HG02759 (cell line): Measurements from ENCODE around the gene KRTAP22-2.

Experiments used
- ATAC-seq: cut with Tn5 transposase; IDR thresholded peaks from one replicate; pipeline ENCODE4 v1.9.1; 2021; ENCODE audit warnings: mild to moderate bottlenecking, moderate library complexity; ENCODE audit not compliant: unreplicated experiment

Gene KRTAP22-2

DNA sequence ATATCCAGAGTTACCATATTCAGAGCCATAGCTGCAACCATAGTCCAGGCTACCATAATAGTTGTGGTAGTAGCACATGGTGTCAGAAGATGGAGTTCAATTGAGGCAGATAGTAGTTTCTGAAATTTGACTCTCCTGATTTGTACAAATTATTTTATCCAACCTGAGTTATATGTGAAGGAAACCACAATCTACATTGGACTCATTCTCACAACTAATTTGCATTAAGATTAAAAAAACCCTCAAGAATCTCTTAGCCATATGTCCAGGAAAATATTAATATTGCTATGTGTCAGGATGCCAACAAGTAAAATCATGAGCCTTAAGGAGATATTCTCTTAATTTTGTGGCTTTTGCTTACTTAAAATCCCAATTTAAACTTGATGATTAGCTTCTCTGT lies at the start of gene KRTAP22-2:
TSS of gene KRTAP22-2 (minus strand) at position 101 of the 400 bp plus-strand sequence.
- ATAC-seq = no peak

DNA sequence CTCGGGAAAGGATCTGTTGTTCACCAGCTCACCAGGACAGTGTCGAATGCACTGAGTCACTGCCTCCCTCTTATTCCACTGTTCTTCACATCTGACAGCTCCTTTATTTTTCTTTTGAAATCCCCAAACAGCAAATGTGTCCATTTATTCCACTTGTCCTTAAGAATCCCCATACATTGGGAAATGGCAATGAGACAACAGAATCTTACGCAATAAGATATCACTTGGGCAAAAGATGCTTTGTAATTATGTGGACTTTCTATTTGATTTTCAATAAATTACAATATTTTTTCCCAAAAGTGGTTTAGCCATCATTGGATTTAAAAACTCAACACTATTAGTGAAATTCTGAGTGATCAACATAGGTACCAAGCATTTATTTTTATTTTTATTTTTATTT lies 48.5 kb upstream of the KRTAP22-2 start:
- no peak for ATAC-seq

DNA sequence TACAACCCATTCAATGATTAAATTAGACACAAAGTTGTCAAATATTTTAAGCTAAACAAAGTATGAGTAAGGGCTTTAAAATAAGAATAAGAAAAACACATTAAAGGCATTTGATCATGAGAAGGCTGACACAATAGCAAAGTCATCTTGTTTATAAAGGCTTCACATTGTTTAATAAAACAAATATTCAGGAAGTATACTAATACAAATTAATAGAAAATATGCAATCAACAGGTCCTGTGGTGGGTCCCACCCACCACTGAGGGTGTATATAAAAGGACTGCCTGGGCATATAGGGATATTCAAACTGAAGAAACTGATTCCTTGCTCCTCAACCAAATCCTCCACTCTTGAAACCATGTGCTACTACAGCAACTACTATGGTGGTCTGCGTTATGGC lies 44.7 kb upstream of the KRTAP22-2 start, which contains the start of gene KRTAP20-2:
TSS of gene KRTAP20-2 (plus strand) at position 301 of the 400 bp plus-strand sequence. CDS start at position 359, 58 bp downstream.
- ATAC-seq = no peak

DNA sequence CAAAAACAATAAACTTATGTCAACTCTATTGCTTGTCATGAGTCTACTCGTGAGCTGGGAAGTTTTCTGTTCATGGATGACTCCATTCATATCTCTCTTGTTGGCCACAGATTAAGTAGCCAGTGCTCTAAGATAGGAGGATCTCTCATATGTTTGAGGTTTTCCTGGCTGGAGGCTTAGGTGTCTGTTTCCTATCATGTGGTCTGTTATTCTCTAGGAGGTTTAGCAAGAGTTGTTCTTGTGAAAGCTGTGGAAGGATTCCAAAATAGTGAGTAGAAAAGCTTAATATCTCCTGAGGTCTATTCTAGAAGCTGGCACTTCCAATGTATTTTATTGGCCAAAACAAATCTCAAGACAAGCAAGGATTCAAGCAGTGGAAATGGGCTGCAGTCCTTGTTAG lies 39.0 kb upstream of the KRTAP22-2 start:
- no peak for ATAC-seq

DNA sequence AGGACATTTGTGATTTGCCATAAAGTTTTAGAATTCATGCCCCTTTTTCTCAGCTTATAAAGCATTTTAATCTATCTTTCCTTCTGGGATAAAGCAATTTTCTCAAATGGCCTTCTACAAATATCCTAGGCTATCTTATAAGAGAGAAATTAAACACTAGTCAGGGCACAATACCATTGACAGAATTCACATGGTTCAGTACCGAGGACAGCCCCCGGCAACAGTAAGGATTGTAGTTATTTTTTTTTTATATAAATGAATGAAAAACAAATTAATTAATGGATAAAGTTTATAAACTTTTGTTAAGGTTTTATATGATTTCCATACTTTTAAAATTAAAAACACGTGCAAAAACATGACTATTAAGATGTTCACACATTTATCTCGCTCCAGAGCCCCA lies 37.9 kb upstream of the KRTAP22-2 start:
- no peak for ATAC-seq

DNA sequence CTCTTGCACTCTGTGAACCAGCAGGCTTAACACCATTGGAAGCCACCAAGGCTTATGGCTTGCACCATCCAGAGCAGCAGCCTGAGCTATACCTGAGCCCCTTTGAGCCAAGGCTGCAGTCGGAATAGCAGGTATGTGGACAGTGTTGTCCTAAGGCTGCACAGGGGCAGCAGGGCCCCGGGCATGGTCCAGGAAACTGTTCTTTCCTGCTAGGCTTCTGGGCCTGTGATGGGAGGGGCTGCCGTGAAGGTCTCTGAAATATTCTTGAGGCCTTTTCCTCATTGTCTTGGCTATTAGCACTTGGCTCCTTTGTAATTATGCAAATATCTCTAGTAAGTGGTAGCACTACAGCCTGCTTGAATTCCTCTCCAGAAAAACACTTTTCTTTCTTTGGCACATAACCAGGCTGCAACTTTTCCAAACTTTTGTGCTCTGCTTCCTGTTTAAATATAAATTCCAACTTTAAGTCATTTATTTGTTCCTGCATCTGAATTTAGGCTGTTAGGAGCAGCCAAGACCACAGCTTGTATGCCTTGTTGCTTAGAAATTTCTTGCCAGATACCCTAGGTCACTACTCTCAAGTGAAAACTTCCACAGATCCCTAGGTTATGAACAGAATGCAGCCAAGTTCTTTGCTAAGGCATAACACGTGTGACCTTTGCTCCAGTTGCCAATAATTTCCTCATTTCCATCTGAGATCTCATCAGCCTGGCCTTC lies 35.4 kb upstream of the KRTAP22-2 start:
- no peak for ATAC-seq

DNA sequence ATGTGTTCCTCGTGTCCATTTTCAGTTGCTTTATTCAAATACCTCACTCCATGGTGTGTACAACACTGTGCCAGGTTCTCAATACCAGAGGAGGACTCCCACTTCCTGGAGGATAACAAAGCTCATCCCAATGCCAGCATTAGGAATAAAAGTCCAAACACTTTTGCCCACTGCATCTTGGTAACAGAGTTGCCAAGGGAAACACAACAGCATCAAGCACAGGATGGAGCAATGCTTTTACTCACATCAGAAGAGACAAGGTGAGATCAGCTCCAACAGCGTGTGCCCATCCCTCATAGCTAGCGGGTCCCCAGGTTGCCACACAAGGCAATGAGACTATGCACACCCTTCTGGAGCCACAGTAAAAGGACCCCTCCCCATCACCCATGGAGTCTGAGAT lies 33.2 kb upstream of the KRTAP22-2 start:
- ATAC-seq = no peak

DNA sequence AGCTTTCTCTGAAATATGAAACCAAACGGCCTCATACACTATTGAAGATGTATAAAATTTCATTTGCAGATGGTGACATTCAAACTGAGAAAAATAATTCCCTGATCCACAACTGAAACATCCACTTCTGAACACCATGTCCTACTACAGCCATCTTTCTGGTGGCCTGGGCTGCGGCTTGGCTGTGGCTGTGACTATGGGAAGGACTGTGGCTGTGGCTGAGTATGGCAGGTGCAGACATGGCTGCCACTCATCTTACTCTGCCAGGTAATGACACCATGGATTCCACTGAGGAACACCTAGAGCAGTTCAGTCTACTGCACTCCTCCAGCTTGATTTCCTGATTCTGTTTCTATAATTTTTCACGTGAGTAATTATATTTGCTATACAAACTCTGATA lies 30.3 kb upstream of the KRTAP22-2 start, which contains the start of gene KRTAP20-4:
TSS of gene KRTAP20-4 (plus strand) at position 106 of the 400 bp plus-strand sequence.
- ATAC-seq = no peak

DNA sequence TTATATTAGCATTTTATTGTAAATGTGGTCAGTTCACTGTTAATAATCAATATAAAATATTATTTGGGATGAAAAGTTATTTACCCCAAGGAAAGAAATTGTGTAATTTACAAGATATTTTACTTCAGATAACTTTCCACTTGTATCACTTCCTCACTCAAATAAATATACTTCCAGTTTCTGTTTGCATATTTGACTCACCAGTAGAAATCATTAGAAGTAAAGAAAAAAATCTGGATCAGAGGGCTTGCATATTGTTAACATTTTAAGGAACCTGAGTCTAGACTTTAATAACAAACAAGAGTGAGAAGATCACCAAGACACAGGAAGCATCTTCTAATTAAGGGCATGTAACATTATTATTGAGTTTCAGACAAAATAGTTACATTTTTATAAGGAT lies 29.9 kb upstream of the KRTAP22-2 start:
- ATAC-seq = no peak

DNA sequence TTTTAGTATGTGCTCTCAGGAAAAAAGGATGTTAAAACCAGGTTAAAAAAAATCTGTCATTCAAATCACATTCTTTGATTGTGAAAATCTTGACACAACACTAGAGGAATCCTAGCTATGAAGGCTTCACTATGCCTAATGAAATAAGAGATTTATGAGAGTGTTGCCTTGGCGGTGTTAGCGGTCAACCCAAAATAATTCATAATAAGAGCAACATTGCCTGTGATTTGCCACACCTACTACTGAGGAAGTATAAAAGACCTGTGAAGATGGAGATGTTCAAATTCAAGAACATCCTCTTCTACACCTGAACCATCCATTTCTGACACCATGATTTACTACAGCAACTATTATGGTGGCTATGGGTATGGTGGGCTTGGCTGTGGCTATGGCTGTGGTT lies 25.9 kb upstream of the KRTAP22-2 start, which contains the start of gene KRTAP20-1:
TSS of gene KRTAP20-1 (plus strand) at position 301 of the 400 bp plus-strand sequence. CDS start at position 331, 30 bp downstream.
- no peak for ATAC-seq

DNA sequence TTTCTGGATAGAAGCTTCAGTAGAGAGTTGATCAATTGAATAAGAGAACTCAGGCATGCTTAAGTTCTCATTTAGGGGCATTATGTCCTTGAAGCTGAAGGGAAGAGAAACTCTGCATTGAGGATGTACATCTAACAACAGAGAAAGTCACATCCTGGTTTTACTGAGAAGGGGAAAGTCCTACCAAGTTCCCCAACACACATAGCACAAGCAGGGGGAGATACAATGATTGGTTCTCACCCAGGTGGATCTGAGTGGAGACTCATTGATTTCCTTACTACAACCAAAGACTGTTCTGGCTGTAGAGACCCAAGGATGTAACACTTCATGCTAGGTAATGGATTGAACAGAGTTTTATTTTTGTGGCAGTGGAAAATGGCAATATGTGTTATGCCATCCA lies 25.0 kb upstream of the KRTAP22-2 start:
- no peak for ATAC-seq

DNA sequence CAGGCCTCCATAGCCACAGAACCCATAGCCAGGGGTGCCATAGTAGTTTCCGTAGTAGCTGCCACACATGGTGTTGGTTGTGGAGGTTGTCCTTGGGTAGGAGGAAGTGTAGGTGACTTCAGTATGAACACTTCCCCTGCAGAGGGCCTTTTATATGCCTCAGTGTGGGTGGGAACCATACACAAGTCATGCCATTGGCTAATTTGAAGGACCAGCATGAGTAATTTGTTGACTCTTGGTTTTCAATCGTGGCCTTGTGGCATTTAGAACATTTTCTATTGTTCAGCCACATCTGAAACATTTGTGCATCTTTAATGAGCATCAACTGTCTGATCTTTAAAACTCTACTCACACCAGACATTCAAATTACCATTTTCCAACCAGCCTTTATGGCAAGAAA lies 23.6 kb upstream of the KRTAP22-2 start, which contains the start of gene KRTAP6-1:
TSS of gene KRTAP6-1 (minus strand) at position 95 of the 400 bp plus-strand sequence. CDS start at position 69, 26 bp downstream.
- ATAC-seq = no peak

DNA sequence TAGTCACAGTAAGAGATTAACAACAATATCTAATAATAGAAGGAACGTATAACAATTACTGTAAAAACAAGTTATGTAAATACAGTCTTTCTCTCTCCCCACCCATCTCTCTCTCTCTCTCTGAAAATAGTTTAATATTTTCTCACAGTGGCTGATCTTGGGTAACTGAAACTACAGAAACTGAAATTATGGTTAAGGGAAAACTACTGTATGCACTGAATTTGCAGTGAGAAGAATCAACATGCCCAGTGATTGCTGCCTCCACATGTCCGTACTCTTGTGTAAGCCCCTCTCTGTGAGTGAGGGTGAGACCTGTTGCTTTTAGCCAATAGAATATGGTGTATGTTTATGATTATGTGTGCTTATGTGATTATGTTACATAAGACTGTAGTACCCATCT lies 21.9 kb upstream of the KRTAP22-2 start:
- ATAC-seq = no peak

DNA sequence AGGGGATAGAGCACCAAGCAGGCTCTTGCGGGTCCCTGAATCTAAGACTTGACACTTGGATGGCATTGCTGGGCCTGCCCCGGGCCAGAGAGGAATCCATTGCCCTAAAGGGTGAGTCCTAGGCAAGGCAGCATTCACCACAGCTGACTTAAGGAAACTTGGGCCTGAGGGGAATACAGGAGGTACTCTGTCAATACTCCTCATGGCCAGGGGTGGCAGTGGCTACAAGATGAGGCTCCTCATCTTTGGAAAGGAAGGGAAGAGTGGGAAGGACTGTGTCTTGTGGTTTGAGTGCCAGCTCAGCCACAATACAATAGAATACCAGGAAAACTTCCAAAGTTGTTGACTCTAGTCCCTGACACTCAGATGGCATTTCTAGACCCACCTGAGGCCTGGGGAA lies 15.8 kb upstream of the KRTAP22-2 start:
- no peak for ATAC-seq

DNA sequence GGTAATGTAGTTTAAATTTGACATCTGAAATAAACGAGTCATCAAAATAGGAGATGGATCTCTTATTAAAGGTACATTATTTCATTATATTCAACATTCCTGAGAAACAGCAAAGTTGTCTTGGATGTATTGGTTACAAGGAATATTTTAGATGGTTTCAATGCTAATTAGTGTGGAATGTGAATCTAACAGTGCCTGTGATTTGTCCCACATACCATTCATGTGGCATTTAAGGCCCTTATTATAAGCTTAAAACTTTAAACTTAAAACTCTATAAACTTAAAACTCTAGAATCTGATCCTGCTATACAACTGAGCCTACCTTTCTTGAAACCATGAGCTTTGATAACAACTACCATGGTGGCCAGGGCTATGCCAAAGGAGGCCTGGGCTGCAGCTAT lies 10.6 kb upstream of the KRTAP22-2 start, which contains the start of gene KRTAP22-1:
TSS of gene KRTAP22-1 (plus strand) at position 301 of the 400 bp plus-strand sequence.
- ATAC-seq = no peak

DNA sequence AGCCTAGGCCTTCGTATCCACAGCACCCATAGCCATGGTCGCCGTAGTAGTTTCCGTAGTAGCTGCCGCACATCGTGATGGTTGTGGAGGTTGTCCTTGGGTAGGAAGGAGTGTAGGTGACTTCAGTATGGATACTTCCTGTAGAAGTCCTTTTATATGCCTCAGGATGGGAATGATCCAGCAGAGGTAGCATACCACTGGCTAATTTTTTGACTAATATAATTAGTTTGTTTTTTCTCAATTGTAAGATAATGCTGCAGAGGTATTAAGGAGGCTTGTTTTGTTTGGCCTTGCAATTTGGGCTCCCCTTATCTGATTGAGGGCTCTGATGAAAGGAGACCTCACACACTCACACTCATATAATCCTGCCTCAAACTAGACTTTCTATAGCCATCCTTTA lies 8.6 kb upstream of the KRTAP22-2 start, which contains the start of gene KRTAP6-2:
TSS of gene KRTAP6-2 (minus strand) at position 101 of the 400 bp plus-strand sequence. CDS start at position 73, 28 bp downstream.
- ATAC-seq = no peak

DNA sequence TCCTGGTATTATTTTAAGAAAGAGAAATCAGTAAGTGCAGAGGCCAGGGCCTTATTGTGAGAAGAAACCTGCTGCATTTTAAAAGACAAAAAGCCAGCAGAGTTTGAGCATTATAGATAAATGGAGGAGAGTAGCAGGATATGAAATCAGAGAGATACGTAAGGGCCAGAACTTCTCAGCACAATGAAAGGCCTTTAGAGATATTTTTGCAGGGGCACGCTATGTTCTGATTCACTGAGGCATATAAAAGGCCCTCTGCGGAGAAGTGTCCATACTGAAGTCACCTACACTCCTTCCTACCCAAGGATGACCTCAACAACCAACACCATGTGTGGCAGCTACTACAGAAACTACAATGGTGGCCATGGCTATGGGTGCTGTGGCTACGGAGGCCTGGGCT lies 1.9 kb upstream of the KRTAP22-2 start, which contains the start of gene KRTAP6-3:
TSS of gene KRTAP6-3 (plus strand) at position 301 of the 400 bp plus-strand sequence. CDS start at position 307, 6 bp downstream.
- no peak for ATAC-seq

DNA sequence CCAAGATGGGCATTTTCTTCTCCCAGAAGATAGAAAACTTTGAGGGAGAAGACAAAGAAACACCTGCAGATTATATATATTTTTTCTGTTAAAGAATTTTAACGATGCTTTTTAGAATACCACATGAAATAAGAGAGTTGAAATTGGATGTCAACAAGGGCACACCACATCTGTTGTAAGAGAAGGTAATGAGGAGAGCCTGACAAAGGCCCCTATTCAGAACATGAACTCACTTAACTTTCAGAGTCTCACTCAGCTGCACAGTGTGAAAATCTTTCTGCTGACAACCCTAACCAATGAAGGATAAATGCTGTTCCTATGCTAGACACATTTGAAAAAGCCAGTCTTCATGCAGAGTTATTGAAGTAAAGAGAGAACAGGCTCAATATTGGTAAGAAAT lies 7.3 kb downstream of the KRTAP22-2 start:
- no peak for ATAC-seq

DNA sequence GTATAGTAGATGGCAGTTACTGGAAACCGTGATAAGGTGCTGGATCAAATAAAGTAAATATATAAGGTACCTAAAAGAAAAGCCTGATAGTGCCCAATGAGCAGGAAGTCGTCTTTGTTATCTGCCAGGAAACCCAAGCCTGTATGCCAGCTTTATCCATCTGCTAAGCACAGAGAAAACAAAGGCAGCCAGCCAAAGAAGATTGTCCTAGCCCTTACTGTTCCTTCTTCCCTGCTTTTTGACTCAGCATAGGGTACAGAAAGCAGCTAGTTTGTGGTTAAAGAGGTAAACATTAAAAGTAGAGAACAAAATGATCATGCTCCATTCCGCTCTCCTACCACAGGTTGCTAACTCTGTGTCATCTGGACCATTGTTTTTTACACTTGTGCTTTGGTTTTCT lies 10.1 kb downstream of the KRTAP22-2 start:
- no peak for ATAC-seq

DNA sequence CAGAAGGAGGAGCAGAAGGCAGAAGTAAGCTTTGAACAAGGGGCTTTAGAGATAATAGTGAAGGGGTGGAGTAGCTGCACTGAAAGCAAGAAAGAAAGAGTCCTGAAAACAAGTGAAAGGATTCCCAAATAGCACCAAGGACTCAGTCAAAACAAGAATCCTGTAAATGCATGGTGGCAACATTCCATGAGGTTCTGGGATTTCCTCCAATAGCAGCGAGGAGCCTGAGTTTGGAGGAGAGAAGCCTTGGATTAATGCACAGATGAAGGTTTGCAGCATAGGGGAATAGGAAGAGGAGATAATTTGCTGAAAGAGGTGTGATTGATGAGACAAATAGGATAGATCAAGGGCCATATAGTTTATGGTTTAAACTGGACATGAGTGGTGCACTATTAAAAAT lies 10.9 kb downstream of the KRTAP22-2 start:
- no peak for ATAC-seq

DNA sequence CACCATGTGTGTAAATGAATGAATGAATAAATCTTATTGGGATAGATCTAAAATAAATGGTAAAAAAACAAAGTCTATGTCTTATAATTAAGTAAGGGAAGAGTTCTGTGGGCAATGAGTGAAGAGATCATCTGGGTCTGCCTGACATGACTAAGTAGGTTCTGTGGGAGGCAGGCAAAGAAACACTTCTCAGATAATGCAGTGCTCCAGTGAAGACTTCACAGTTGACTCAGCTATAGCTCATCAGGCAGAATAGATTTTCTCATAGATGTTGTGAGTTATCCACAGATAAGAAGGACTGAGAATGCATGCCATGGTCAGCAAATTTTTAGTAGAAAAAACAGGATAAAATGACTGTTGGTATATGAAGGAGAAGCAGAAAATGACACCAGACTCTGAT lies 12.4 kb downstream of the KRTAP22-2 start:
- no peak for ATAC-seq

DNA sequence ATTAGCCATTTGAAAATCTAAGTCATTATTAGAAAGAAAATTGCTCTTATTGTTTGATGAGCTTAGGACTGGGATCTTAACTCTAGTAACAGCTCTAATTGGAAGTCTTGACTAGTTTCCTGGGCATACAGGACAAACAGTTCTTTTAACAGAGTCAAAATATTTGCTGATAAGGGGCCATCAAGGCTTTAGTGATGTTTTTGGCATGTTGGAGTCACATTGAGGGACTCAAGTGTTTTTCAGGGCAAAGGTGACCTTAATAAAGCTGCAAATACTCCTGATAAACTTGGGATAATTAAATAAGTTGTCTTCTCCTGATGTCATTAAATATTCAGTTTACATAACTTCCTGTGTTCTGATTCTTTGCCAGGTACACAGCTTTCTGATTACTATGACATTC lies 22.6 kb downstream of the KRTAP22-2 start:
- no peak for ATAC-seq
